ENCODE results near the gene ZNF773.

DNA sequence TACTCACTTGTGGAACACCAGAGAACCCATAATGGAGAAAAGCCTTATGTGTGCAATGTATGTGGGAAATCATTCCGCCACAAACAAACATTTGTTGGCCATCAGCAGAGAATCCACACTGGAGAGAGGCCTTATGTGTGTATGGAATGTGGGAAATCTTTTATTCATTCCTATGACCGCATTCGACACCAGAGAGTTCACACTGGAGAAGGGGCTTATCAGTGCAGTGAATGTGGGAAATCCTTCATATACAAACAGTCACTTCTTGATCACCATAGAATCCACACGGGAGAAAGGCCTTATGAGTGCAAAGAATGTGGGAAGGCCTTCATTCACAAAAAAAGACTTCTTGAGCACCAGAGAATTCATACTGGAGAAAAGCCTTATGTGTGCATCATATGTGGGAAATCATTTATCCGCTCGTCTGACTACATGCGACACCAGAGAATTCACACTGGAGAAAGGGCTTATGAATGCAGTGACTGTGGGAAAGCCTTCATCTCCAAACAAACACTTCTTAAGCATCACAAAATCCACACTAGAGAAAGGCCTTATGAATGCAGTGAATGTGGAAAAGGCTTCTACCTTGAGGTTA lies 38.3 kb downstream of the ZNF773 start:
- TF ChIP-seq, protein P1, sequence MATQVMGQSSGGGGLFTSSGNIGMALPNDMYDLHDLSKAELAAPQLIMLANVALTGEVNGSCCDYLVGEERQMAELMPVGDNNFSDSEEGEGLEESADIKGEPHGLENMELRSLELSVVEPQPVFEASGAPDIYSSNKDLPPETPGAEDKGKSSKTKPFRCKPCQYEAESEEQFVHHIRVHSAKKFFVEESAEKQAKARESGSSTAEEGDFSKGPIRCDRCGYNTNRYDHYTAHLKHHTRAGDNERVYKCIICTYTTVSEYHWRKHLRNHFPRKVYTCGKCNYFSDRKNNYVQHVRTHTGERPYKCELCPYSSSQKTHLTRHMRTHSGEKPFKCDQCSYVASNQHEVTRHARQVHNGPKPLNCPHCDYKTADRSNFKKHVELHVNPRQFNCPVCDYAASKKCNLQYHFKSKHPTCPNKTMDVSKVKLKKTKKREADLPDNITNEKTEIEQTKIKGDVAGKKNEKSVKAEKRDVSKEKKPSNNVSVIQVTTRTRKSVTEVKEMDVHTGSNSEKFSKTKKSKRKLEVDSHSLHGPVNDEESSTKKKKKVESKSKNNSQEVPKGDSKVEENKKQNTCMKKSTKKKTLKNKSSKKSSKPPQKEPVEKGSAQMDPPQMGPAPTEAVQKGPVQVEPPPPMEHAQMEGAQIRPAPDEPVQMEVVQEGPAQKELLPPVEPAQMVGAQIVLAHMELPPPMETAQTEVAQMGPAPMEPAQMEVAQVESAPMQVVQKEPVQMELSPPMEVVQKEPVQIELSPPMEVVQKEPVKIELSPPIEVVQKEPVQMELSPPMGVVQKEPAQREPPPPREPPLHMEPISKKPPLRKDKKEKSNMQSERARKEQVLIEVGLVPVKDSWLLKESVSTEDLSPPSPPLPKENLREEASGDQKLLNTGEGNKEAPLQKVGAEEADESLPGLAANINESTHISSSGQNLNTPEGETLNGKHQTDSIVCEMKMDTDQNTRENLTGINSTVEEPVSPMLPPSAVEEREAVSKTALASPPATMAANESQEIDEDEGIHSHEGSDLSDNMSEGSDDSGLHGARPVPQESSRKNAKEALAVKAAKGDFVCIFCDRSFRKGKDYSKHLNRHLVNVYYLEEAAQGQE (IDR thresholded peaks at IDR 0.05; ENCODE audit: insufficient replicate concordance, low read depth): no peak
- TF ChIP-seq, protein P2, sequence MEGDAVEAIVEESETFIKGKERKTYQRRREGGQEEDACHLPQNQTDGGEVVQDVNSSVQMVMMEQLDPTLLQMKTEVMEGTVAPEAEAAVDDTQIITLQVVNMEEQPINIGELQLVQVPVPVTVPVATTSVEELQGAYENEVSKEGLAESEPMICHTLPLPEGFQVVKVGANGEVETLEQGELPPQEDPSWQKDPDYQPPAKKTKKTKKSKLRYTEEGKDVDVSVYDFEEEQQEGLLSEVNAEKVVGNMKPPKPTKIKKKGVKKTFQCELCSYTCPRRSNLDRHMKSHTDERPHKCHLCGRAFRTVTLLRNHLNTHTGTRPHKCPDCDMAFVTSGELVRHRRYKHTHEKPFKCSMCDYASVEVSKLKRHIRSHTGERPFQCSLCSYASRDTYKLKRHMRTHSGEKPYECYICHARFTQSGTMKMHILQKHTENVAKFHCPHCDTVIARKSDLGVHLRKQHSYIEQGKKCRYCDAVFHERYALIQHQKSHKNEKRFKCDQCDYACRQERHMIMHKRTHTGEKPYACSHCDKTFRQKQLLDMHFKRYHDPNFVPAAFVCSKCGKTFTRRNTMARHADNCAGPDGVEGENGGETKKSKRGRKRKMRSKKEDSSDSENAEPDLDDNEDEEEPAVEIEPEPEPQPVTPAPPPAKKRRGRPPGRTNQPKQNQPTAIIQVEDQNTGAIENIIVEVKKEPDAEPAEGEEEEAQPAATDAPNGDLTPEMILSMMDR (IDR thresholded peaks at IDR 0.05; ENCODE audit: insufficient read depth, low read length): no peak
- TF ChIP-seq GABPA (IDR thresholded peaks at IDR 0.05; ENCODE audit: low read depth): no peak

Measured in HL-60 (cell line).